ENCODE measurements around the gene TRAF5.

TRAF5 gene

GRCh38 chr1:211338224-211338620 is 11.6 kb downstream of the TRAF5 start:
- no peak overlapping the region for H3K4me3 ChIP-seq (ENCODE audit: low read depth, low read length)
- no peak for TF ChIP-seq CTCF (IDR thresholded peaks at IDR 0.05; ENCODE audit: low read depth, low read length)

GRCh38 chr1:211339631-211340041 is 13.0 kb downstream of the TRAF5 start:
- no peak overlapping the region for H3K4me3 ChIP-seq (ENCODE audit: low read depth, low read length)
- no peak for TF ChIP-seq CTCF (IDR thresholded peaks at IDR 0.05; ENCODE audit: low read depth, low read length)

- no peak overlapping the region for H3K4me3 ChIP-seq (ENCODE audit: low read depth, low read length)
- TF ChIP-seq CTCF (IDR thresholded peaks at IDR 0.05; ENCODE audit: low read depth, low read length): no peak
These were observed 14.2 kb downstream of the TRAF5 start for GRCh38 chr1:211340622-211341507.

- no peak for TF ChIP-seq CTCF (IDR thresholded peaks at IDR 0.05; ENCODE audit: low read depth, low read length)
- H3K4me3 ChIP-seq (ENCODE audit: low read depth, low read length): no peak overlapping the region
These were observed 15.4 kb downstream of the TRAF5 start for GRCh38 chr1:211341999-211342398.

GRCh38 chr1:211343607-211344006 is 17.0 kb downstream of the TRAF5 start:
- no peak for TF ChIP-seq CTCF (IDR thresholded peaks at IDR 0.05; ENCODE audit: low read depth, low read length)

GRCh38 chr1:211344152-211344618 is 17.6 kb downstream of the TRAF5 start:
- no peak overlapping the region for H3K4me3 ChIP-seq (ENCODE audit: low read depth, low read length)
- TF ChIP-seq CTCF (IDR thresholded peaks at IDR 0.05; ENCODE audit: low read depth, low read length): no peak

More at GRCh38 chr1:211343607-211344006, 17.0 kb downstream of the TRAF5 start:
- no peak overlapping the region for H3K4me3 ChIP-seq (ENCODE audit: low read depth, low read length)

- no peak overlapping the region for H3K4me3 ChIP-seq (ENCODE audit: low read depth, low read length)
- TF ChIP-seq CTCF (IDR thresholded peaks at IDR 0.05; ENCODE audit: low read depth, low read length): no peak
These were observed 19.1 kb downstream of the TRAF5 start for GRCh38 chr1:211345719-211346118.

Data from WI38 (cell line).